ENCODE results near the gene CTDP1.

The CTDP1 gene

DNA sequence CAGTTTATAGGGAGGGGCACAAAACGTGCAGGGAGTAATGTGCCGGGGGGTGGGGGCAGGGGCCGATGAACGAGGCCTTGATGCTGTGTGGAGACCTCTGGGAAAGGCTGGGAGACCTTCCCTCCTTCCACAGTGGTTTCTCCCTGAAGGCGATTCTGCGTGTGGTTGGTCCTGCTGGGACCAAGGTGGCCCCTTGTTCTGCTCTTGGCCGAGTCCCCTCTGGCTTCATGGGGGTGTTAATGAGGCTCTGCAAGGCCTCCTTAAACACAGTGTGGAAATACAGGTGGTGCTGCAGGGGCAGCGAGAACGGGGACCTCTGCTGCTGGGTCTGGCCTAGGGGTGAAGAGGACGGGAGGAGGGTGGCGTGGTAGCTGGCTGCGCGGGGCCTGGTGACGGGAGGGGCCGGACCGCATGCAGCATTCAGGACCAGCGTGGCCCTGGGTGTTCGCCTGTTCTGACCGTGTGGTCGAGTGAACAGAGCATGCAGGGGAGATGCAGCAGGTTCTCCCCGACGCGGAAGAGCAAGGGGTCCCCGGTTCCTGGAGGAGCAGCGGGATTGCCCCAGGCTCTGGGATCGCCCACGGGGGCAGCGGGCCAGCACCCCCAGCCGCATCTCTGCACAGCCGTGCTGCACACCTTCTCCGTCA lies 76.0 kb downstream of the CTDP1 start:
- no peak for DNase-seq (ENCODE audit: extremely low read depth in 1 of 2, low read depth in 1 of 2)

DNA sequence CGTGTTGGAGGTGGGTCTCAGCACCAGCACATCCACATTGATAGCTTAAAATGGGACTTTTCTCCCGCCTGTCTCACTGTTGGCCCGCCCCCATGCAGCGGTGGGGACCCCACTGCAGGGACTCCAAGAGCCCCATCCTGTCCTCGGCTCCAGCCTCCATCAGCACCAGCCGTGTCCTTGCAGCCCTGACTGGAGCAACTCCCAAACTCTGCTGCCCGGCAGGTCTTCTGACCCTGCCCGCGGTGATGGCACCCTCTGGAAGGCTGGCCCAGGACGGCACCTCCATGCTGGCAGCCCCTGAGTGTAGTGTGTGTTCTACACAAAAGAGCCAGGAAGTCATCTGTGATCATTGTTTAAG lies 76.5 kb downstream of the CTDP1 start:
- no peak for DNase-seq (ENCODE audit: extremely low read depth in 1 of 2, low read depth in 1 of 2)

- DNase-seq (ENCODE audit: extremely low read depth in 1 of 2, low read depth in 1 of 2) = no peak
Measured at GRCh38 chr18:79756826-79757225, 77.2 kb downstream of the CTDP1 start.

- no peak for DNase-seq (ENCODE audit: extremely low read depth in 1 of 2, low read depth in 1 of 2)
Measured at GRCh38 chr18:79760348-79760747, 80.7 kb downstream of the CTDP1 start.

DNA sequence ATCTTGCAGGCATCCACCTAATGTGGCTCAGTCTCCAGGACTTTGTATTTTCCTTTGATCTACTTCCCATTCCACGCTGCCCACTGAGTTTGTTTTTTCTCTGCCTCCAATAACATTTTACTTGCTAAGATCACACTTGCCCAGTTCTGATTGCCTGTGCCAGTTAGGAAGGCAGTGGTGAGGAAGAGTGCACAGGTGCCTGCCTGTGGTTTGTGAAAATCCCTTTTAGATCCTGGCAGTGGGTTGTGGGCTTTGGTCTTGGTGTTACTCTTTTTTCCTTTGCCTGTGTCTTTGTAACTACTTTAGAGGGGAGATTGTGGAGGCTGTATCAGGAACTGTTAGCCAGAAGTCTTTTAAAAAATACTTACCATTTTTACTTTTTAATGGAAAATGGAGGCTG lies 81.3 kb downstream of the CTDP1 start:
- DNase-seq (ENCODE audit: extremely low read depth in 1 of 2, low read depth in 1 of 2) = no peak

DNA sequence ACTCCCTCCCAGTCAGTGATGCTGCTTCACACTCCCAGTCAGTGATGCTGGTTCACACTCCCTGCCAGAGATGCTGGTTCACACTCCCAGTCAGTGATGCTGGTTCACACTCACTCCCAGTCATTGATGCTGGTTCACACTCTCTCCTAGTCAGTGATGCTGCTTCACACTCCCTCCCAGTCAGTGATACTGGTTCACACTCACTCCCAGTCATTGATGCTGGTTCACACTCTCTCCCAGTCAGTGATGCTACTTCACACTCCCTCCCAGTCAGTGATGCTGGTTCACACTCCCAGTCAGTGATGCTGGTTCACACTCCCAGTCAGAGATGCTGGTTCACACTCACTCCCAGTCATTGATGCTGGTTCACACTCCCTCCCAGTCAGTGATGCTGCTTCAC lies 83.8 kb downstream of the CTDP1 start:
- no peak for DNase-seq (ENCODE audit: extremely low read depth in 1 of 2, low read depth in 1 of 2)

DNA sequence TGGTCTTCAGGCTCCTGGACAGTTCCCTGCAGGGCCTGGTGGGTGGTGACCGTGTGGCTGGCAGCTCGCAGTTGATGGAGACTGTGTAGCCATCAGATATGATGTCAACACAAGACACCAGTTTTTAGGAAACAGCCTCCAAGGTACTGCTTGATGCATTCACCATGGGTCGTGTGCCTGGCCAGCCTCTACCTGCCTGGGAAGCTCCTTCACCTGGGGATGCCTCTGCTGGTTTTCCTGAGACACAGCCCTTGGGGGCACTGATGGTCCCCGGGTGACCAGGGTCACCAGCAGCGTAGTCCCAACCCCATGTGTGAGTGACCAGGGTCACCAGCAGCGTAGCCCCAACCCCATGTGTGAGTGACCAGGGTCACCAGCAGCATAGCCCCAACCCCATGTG lies 84.5 kb downstream of the CTDP1 start:
- DNase-seq (ENCODE audit: extremely low read depth in 1 of 2, low read depth in 1 of 2) = no peak

DNA sequence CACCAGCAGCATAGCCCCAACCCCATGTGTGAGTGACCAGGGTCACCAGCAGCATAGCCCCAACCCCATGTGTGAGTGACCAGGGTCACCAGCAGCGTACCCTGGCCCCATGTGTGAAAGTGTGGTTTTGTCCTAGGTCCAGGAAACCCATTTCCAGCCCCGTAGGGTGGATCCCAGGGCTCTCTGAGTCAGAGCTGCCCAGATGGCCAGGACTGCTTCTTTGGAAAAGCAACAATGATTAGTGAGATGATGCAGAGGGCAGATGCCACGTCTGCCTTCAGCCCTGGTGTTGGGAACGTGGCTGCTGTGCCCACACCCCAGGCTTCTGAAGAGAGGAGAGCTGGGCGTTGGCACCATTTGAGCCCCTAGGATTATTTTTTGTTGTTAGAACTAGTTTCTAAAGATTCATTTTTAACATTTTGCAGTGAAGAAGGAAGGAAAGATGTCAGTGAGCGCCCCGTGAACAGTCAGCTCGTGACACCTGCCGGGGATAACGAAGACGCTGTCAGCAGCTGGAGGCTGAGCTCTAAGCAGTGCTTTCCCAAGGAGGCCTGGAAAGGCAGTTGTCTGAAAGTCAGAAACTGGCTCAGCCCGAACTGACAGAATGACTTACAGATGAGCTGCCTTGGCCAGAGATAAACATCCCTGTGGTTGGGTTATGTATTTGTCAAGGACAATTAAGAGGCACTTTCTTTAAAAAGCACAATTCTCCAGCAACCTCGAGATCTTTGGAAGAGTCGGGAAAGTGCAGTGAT lies 86.1 kb downstream of the CTDP1 start:
- no peak for DNase-seq (ENCODE audit: extremely low read depth in 1 of 2, low read depth in 1 of 2)

- DNase-seq (ENCODE audit: extremely low read depth in 1 of 2, low read depth in 1 of 2) = no peak
Measured at GRCh38 chr18:79766308-79766707, 86.7 kb downstream of the CTDP1 start.

DNA sequence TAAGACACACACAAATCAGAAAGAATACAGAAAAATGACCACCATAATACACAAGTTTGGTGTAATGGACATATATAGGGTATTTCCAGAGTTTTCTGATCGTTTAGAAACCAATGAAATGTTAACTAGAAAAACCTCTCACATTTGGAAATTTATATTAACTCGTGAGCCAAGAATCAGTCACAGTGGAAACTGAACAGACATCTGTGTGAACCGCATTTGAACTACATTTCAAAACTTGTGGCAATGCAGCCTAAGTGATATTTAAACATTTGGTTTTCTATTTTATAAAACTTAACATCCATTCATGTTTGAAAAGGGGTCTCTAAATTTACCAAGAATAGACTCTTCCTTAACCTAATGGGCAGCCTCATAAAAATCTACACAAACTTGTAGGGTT lies 89.1 kb downstream of the CTDP1 start:
- DNase-seq (ENCODE audit: extremely low read depth in 1 of 2, low read depth in 1 of 2) = no peak

DNA sequence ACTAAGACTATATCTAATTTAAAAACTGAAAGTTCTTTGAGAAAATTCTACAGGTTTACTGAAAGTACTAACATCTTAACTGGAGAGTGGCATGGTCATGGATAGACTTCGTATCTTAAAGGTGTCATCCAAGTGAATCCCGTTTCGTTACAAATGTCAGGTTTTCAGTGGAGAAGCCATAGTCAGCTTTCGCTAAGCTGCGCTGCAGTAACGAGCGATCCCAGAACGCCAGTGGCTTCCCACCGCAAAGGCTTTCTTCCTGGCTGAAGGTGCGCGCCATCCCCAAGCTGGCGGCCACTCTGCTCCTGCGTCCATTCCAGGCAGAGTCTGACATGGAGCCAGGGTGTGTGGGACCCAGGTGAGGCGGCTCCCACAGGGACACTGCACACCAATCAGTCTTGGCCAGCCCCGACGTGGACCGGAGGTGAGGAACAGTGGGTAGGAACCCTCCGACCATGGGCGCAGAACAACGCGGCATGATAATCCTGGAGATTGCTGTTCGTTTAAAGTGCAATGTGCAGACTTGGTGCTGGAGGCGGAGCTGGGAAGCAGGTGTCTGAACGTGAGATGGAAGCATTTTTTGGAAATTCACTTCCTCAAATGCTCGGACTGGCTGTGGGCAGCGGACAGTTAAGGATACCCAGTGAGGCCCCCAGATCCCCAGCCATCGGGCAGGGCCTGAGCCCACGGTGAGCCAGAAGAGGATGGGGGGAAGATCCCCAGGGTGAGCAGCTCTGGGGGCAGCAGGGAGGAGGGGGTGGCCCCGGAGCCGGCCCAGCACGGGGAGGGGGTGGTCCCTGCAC lies 90.3 kb downstream of the CTDP1 start:
- DNase-seq (ENCODE audit: extremely low read depth in 1 of 2, low read depth in 1 of 2) = no peak

DNA sequence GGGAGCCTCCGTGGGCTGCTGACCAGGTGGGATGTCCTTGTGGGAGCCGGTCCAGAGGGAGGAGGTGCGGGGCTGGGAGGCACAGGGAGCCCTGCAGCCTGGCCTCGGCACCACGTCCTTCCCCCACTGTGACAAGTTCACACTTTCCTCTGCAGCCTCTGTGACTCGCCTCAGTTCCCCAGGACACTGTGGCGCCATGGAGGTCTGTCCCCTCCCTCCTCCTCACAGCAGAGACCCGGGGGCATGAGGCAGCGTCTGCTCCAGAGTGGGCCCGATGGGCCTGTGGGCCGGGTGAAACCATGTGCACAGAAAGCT lies 90.9 kb downstream of the CTDP1 start:
- no peak for DNase-seq (ENCODE audit: extremely low read depth in 1 of 2, low read depth in 1 of 2)

GRCh38 chr18:79770826-79771225 lies 91.2 kb downstream of the CTDP1 start:
- no peak for DNase-seq (ENCODE audit: extremely low read depth in 1 of 2, low read depth in 1 of 2)

DNA sequence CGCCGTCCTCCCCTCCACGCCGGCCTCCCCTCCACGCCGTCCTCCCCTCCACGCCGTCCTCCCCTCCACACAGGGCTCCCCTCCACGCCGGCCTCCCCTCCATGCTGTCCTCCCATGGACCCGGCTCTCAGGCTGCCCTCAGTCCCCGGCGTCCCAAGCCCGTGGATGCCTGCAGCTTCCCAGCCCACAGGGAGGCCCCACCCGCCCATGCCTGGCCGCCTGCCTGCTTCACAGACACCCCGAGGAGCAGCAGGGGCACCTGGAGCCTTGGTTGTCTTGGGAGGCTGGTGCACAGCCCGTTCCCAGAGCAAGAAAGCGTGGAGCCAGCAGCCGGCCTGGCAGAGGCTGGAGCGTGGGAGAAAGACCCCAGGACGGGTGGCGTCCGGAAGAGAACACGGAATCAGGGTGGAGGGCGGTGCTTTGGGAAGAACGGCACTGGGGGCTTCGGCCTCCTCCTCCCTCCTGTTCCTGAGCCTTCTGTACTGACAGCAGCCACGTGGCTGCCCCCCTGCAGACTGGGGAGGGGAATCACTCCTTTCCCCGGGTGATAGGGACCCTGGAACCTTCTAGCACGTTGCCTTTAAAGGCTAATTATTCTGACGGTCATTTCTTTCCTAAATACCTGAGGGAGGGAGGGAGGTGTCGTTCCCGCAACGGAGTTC lies 92.0 kb downstream of the CTDP1 start:
- DNase-seq (ENCODE audit: extremely low read depth in 1 of 2, low read depth in 1 of 2) = no peak

DNA sequence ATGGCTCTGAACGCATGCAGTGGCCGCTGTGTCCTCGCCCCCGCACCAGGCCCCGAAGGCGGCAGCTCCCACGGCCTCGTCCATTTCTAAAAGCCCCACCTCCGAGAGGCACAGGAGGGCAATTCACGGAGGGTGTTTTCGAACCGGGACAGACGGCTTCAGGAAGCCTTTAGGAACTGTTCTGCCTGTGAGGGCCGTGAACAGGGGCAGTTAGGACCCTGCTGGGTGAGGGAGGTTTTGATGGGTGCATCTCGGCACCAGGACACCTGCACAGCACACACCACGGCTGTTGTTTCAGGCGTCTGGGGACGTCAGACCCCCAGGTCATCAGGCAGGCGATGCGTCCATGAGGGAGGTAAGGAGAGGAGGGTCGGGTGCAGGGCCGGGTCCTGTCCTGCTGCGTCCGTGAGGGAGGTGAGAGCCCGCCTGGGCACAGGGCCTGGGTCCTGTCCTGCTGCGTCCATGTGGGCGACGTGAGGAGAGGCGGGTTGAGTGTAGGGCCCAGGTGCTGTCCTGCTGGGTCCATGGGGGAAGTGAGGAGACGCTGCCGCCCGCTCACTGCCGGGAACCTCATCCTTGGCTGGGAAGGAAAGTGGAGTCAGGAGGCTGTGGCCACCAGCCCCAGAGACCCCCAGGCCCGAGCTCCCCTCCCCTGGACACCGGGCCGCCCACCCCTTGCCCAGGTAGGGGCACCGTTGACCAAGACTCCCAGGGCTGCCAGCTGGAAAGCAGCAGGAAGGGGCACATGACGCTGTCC lies 92.7 kb downstream of the CTDP1 start:
- DNase-seq (ENCODE audit: extremely low read depth in 1 of 2, low read depth in 1 of 2) = no peak

- DNase-seq (ENCODE audit: extremely low read depth in 1 of 2, low read depth in 1 of 2) = no peak
Measured at GRCh38 chr18:79772865-79773696, 93.5 kb downstream of the CTDP1 start.

DNA sequence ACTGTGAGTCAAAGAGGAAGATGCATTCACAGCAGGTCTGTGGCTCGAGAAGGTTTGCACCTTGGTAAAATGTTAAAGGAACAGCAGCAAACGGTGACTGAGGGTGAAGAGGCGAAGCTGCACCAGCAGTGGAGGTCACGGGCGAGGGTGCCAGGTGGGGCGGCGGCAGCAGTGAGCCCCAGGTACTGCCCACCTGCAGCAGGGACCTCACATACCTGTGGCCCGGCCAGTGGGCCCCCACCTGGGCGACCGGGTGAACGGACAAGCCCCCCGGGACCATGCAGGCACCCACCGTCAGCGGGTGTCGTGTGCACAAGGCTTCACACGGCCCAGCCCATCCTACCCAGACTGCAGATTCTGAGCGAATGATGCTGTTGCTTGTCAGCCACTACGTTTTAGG lies 94.5 kb downstream of the CTDP1 start:
- DNase-seq (ENCODE audit: extremely low read depth in 1 of 2, low read depth in 1 of 2) = no peak

DNA sequence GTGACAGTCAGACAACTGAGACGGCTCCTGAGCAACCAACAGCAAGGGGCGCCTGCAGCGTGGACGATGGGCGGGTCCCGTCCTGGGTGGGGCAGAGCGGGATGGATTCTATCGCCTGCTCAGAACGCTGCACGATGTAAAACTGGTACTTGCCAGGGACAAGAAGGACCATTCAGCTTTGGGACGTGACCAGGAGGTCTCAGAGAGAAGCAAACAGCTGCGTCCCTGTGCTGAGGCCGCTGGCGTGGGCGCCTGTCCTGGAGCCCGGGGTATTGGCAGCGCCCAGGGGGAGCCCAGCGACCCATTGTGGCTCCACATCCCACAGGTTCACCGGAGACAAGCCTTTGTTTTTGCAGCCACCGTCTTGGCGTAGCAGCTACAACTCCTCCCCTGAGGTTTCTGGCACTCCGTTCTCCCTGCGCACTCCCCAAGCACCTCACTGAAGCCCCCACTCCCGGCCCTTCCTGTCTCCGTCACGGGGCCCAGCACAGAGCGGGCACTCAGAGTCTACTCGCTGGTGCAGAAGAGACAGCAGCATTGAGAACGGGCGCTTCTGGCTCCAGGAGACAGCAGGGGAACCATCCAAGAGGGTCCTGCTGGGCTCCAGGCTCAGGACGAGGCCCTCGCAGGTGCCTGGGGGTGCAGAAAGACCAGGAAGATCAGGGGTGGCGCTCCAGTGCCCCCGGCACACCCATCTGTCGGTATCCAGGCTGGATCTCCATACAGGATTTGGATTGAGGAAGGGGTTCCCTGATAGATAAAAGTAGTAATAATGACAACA lies 96.0 kb downstream of the CTDP1 start:
- no peak for DNase-seq (ENCODE audit: extremely low read depth in 1 of 2, low read depth in 1 of 2)

DNA sequence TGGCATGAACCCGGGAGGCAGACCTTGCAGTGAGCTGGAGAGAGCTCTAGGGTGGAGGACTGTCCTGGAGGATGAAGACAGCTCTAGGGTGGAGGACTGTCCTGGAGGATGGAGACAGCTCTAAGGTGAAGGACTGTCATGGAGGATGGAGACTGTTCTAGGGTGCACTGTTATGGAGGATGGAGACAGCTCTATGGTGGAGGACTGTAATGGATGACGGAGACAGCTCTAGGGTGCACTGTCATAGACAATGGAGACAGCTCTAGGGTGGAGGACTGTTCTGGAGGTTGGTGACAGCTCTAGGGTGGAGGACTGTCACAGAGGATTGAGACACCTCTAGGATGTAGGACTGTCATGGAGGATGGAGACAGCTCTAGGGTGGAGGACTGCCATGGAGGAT lies 97.1 kb downstream of the CTDP1 start:
- DNase-seq (ENCODE audit: extremely low read depth in 1 of 2, low read depth in 1 of 2) = no peak

Data from activated CD8-positive, alpha-beta memory T cell treated with anti-CD3 and anti-CD28 coated beads for 1 hour (primary cell).